ENCODE results near the gene PPP1R1B.

DNA sequence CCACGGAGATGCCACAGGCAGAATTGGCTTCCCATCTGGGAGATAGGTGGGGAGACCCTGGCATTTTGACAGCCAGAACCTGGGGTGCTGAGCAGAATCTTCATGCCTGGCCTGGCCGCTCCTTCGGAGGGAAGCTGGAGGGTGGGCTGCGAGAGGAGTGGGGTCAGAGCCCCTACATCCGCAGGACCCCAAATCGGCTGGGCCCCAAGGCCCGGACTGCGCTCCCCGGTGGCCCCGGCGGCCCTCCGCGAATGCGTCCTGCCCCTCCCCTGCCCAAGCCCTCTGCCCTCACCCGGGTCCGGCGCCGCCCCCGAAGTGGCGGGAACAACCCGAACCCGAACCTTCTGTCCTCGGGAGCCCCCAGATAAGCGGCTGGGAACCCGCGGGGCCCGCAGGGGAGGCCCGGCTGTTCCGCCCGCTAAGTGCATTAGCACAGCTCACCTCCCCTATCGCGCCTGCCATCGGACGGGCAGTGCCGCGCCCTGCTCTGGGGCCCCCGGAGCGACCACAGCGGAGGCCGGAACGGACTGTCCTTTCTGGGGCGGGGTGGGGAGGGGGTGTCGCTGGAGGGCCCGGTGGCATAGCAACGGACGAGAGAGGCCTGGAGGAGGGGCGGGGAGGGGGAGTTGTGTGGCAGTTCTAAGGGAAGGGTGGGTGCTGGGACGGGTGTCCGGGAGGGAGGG is 40.7 kb downstream of the PPP1R1B start:
- TF ChIP-seq, protein P1, sequence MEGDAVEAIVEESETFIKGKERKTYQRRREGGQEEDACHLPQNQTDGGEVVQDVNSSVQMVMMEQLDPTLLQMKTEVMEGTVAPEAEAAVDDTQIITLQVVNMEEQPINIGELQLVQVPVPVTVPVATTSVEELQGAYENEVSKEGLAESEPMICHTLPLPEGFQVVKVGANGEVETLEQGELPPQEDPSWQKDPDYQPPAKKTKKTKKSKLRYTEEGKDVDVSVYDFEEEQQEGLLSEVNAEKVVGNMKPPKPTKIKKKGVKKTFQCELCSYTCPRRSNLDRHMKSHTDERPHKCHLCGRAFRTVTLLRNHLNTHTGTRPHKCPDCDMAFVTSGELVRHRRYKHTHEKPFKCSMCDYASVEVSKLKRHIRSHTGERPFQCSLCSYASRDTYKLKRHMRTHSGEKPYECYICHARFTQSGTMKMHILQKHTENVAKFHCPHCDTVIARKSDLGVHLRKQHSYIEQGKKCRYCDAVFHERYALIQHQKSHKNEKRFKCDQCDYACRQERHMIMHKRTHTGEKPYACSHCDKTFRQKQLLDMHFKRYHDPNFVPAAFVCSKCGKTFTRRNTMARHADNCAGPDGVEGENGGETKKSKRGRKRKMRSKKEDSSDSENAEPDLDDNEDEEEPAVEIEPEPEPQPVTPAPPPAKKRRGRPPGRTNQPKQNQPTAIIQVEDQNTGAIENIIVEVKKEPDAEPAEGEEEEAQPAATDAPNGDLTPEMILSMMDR (IDR thresholded peaks at IDR 0.05) = no peak
- no peak for TF ChIP-seq POLR2A (IDR thresholded peaks at IDR 0.05)

Measured in adrenal gland (tissue), 5 donors.